Body of pancreas (tissue), 4 donors: ENCODE results near the gene KIF11.

Experiments used
- CTCF ChIP-seq, 7 experiments: fragments of 450-650 bp in 4 of 7; fragments of 200-600 bp in 3 of 7; sonication (generic) in 3 of 7; IDR thresholded peaks; one replicate each; pipeline ENCODE4 v1.5.1; 2016 to 2019; ENCODE audit warnings: antibody characterized with exemption in 7 of 7
- POLR2A ChIP-seq, 3 donors: fragments of 450-650 bp; IDR thresholded peaks; one replicate each; pipeline ENCODE4 v1.6.1; 2016; ENCODE audit warnings: antibody characterized with exemption in 3 of 3, mild to moderate bottlenecking in 2 of 3

- no peak for TF ChIP-seq CTCF (IDR thresholded peaks at IDR 0.05)
- TF ChIP-seq POLR2A (IDR thresholded peaks at IDR 0.05), result no peak
Measured at GRCh38 chr10:92688573-92688926, 95.6 kb downstream of the KIF11 start.
